Measurements from ENCODE around the gene MBLAC1. TPM values are rescaled to one million over a fixed set of nuclear protein-coding genes. Genes with fewer than 3 reads are reported as not detected.
A peak's percentile ranks its signal among the peaks of the same experiment; 100 is the strongest.

Gene MBLAC1
- total and polyA plus RNA-seq, 2 donors (not counting 1 experiment from before 2014, with no cell fraction given) = 1.6 to 4.5 TPM

GRCh38 chr7:100100420-100101015 lies 26.2 kb upstream of the MBLAC1 start:
- H3K4me1 ChIP-seq (ENCODE audit: control insufficient read depth in 2 of 2, insufficient read depth in 2 of 2, low read length in 2 of 2) = peaks cover 13 to 24% of the 10 kb centered on the region in 2 donors
- Mint-ChIP-seq H3K4me1 (peaks cover 40% of the 10 kb centered on the region), H3K27me3 (no peaks in the 10 kb centered on the region), H3K27ac (peak overlapping the region; percentile 98), H3K9me3 (ENCODE audit: insufficient read depth) (no peaks in the 10 kb centered on the region), H3K4me3 (peak overlapping the region; percentile 96)
- CTCF ChIA-PET = interaction anchor here (1.0 to 5.3 kb wide), 8 partner anchors 10 to 512 kb away, joined by 3 to 43 read pairs (median 4); partner anchors contain the start of genes CNPY4, LAMTOR4, MBLAC1 and MOSPD3
- H3K27ac ChIP-seq (ENCODE audit: low read length in 2 of 2) = peak overlapping the region; percentile 60 to 94
- WGBS (ENCODE audit: insufficient coverage) = under 1% methylated on average over 61 of the region's 61 CpGs
- H3K4me3 ChIP-seq (ENCODE audit: control extremely low read depth in 1 of 5, extremely low read depth in 1 of 5, insufficient read depth in 1 of 5, low read depth in 2 of 5, low read length in 4 of 5) = peak overlapping the region; percentile 85 to 92 (median 90)
- peak; percentile 71 for ATAC-seq (ENCODE audit: low read depth)
- peak; percentile 97 for DNase-seq
- H3K36me3 ChIP-seq (replicated peaks in 1 of 2; ENCODE audit: control extremely low read depth in 1 of 2, control insufficient read depth in 1 of 2, extremely low read depth in 1 of 2, insufficient read depth in 2 of 2, low read length in 1 of 2) = peaks cover 2 to 39% of the 10 kb centered on the region in 2 experiments
- no peaks in the 10 kb centered on the region for H3K9me3 ChIP-seq (ENCODE audit: control extremely low read depth in 1 of 3, control insufficient read depth in 2 of 3, insufficient read depth in 1 of 3, low read length in 2 of 3)
- peak overlapping the region; percentile 98 for H3K4me2 ChIP-seq (replicated peaks; ENCODE audit: low read depth, low read length, poor library complexity, severe bottlenecking)
- intact Hi-C loops (cut with micrococcal nuclease) = loop anchor here (1.0 kb wide), 6 partner anchors 12 to 51 kb away; partner anchors contain the start of genes CNPY4, COPS6, LAMTOR4 and TAF6
- H2AFZ ChIP-seq (ENCODE audit: insufficient read depth, low read depth, low read length, poor library complexity, severe bottlenecking) = peak overlapping the region; percentile 93
- TF ChIP-seq CTCF (IDR thresholded peaks at IDR 0.05) = no peak
- no peak for TF ChIP-seq EZH2 (IDR thresholded peaks at IDR 0.05; ENCODE audit: borderline replicate concordance, insufficient read depth, low read depth, low read length, poor library complexity, severe bottlenecking)
- H3K27me3 ChIP-seq (replicated peaks in 1 of 4; ENCODE audit: control extremely low read depth in 1 of 4, control insufficient read depth in 3 of 4, insufficient read depth in 4 of 4, low read length in 3 of 4) = no peaks in the 10 kb centered on the region
- H3K9ac ChIP-seq (ENCODE audit: low read length) = peak overlapping the region; percentile 93
- POLR2A ChIA-PET = interaction anchor here (1.2 to 2.8 kb wide), 9 partner anchors 10 to 328 kb away, joined by 4 to 37 read pairs (median 8); partner anchors contain the start of genes MBLAC1, TRIM4, ZCWPW1 and ZSCAN21
- H3K79me2 ChIP-seq (ENCODE audit: control insufficient read depth, insufficient read depth, low read length) = peaks cover 40% of the 10 kb centered on the region
- H4K20me1 ChIP-seq (ENCODE audit: control insufficient read depth, insufficient read depth, low read length, poor library complexity, severe bottlenecking) = peaks cover 24% of the 10 kb centered on the region

All from B cell (primary cell).